Sigmoid colon (tissue), 7 donors: ENCODE results near the gene GRM5. TPM values are rescaled to one million over a fixed set of nuclear protein-coding genes. Genes with fewer than 3 reads are reported as not detected.
"Not testable (repeated sequence)": the region's sequence is repeated elsewhere in the genome, so short reads cannot be mapped to it uniquely, and the experiment has no call there.

ENCODE experiments used
- DNase-seq: peaks from one replicate; pipeline ENCODE4 v3.0.0-alpha.2; 2019
- H3K27ac ChIP-seq, 4 donors: fragments of 200-600 bp; sonication (generic); one replicate each; pipeline ENCODE4 v1.5.1; 2016 to 2019; ENCODE audit warnings: mild to moderate bottlenecking in 1 of 4
- H3K27me3 ChIP-seq, 3 donors: fragments of 200-600 bp; sonication (generic); one replicate each; pipeline ENCODE4 v1.5.1; 2019; ENCODE audit warnings: mild to moderate bottlenecking in 1 of 3
- H3K36me3 ChIP-seq, 4 donors: fragments of 200-600 bp; sonication (generic); one replicate each; pipeline ENCODE4 v1.5.1; 2016 to 2019
- H3K4me1 ChIP-seq, 4 donors: fragments of 200-600 bp; sonication (generic); one replicate each; pipeline ENCODE4 v1.5.1; 2017 to 2019
- H3K4me3 ChIP-seq, 4 donors: fragments of 200-600 bp; sonication (generic); one replicate each; pipeline ENCODE4 v1.5.1; 2017 to 2019; ENCODE audit warnings: mild to moderate bottlenecking in 2 of 4, moderate library complexity in 1 of 4
- H3K9me3 ChIP-seq, 4 donors: fragments of 200-600 bp in 3 of 4; sonication (generic) in 3 of 4; one replicate each; pipeline versions ENCODE4 v1.5.1 to v1.6.1; 2013 to 2019
- CTCF ChIP-seq, 4 experiments: fragments of 450-650 bp in 3 of 4; fragments of 200-600 bp in 1 of 4; IDR thresholded peaks; one replicate each; pipeline ENCODE4 v1.5.1; 2016 to 2019; ENCODE audit warnings: antibody characterized with exemption in 4 of 4, mild to moderate bottlenecking in 3 of 4, moderate library complexity in 2 of 4
- EP300 ChIP-seq, 4 donors: sonication (generic); formaldehyde crosslinking; IDR thresholded peaks; one replicate each; pipeline ENCODE4 v1.6.1; 2017; ENCODE audit warnings: antibody characterized with exemption in 4 of 4
- POLR2A ChIP-seq, 2 donors: fragments of 450-650 bp; IDR thresholded peaks; one replicate each; pipeline ENCODE4 v1.6.1; 2016; ENCODE audit warnings: antibody characterized with exemption in 2 of 2, mild to moderate bottlenecking in 2 of 2, moderate library complexity in 2 of 2
- POLR2AphosphoS5 ChIP-seq, 4 donors: sonication (generic); formaldehyde crosslinking; IDR thresholded peaks; one replicate each; pipeline ENCODE4 v1.6.1; 2017; ENCODE audit warnings: antibody characterized with exemption in 4 of 4
- WGBS, 2 donors: extraction: QIAGEN DNeasy Blood & Tissue Kit; methylation state at CpG; one replicate each; pipeline ENCODE4 v1.1.7; 2013; 5-methylcytosine and 5-hydroxymethylcytosine counted together
- intact Hi-C: fragments of 100-400 bp; cut with DNase I; formaldehyde crosslinking; loops from one replicate; pipeline ENCODE4 v1.15.1; 2023
- polyA plus RNA-seq, 3 donors: library from polyadenylated mRNA; stranded (reverse); fragments of 200-250 nt; gene quantifications; one replicate each; pipeline ENCODE4 v1.2.3, GENCODE V29; 2013
- small RNA-seq, 3 donors: library from RNA; depleted of rRNA; stranded (forward); fragments of <200 nt; gene quantifications; one replicate each; pipeline ENCODE3, GENCODE V24; 2016
- total RNA-seq, 4 donors: library from RNA; depleted of rRNA; stranded (reverse); fragments of >200 nt; gene quantifications; one replicate each; pipeline ENCODE4 v1.1.0, GENCODE V29; 2016
- donor health status: healthy with polysubstance abuse.
- donor health status: Bipolar disorder and iron deficiency.
- donor health status: healthy.

GRM5 gene
- total and polyA plus RNA-seq, 7 donors, result under 0.01 to 0.49 TPM; not detected in 5

DNA sequence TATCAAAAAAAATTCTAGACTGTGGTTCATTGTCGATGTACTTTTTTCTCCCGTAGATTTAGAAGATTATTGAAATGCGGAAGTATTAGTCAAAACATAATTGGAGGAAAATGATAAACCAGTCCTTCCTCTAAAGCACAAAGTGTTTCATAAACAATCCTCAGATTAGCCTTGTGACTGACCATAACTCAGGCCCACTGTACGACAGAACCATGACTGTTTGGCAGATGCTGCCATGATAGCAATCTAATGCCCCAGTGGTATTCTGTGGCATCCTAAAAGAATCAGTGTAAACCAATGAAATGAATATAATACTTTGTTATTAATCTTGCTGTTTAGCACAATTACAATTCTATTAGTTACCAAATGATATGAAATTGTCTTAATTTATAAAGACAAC, 601.3 kb downstream of the GRM5 start:
- H3K9me3 ChIP-seq, result no peaks in the 10 kb centered on the region
- no peak overlapping the region for H3K27ac ChIP-seq
- H3K4me1 ChIP-seq, result no peaks in the 10 kb centered on the region
- intact Hi-C loops, result no loop called here
- 89 to 90% methylated on average over 4 of the region's 4 CpGs for WGBS, 2 donors
- TF ChIP-seq POLR2AphosphoS5 (IDR thresholded peaks at IDR 0.05) (no peak), POLR2A (IDR thresholded peaks at IDR 0.05) (no peak), EP300 (IDR thresholded peaks at IDR 0.05) (no peak), CTCF (IDR thresholded peaks at IDR 0.05) (no peak)
- no peaks in the 10 kb centered on the region for H3K36me3 ChIP-seq
- H3K4me3 ChIP-seq, result no peak overlapping the region
- no peaks in the 10 kb centered on the region for H3K27me3 ChIP-seq
- no peak for DNase-seq

DNA sequence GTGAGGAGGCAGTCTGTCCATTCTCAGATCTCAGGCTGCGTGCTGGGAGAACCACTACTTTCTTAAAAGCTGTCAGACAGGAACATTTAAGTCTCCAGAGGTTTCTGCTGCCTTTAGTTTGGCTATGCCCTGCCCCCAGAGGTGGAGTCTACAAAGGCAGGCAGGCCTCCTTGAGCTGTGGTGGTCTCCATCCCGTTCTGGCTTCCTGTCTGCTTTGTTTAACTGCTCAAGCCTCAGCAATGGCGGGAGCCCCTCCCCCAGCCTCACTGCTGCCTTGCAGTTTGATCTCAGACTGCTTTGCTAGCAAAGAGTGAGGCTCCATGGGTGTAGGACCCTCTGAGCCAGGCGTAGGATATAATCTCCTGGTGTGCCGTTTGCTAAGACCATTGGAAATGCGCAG, 602.5 kb downstream of the GRM5 start:
- H3K4me3 ChIP-seq, H3K4me1 ChIP-seq, H3K27me3 ChIP-seq, H3K36me3 ChIP-seq, intact Hi-C loops, H3K9me3 ChIP-seq, DNase-seq, H3K27ac ChIP-seq: not testable (repeated sequence)
- WGBS, 2 donors, result 80 to 84% methylated on average over 6 of the region's 6 CpGs

- H3K4me3 ChIP-seq, H3K9me3 ChIP-seq, H3K36me3 ChIP-seq, H3K4me1 ChIP-seq, intact Hi-C loops, DNase-seq, H3K27ac ChIP-seq, H3K27me3 ChIP-seq: not testable (repeated sequence)
- 85 to 95% methylated on average over 4 of the region's 4 CpGs for WGBS, 2 donors
These were observed 607.7 kb downstream of the GRM5 start for GRCh38 chr11:88458047-88458446.

GRCh38 chr11:88455974-88456373, 609.8 kb downstream of the GRM5 start:
- no peak for DNase-seq
- no peaks in the 10 kb centered on the region for H3K9me3 ChIP-seq

DNA sequence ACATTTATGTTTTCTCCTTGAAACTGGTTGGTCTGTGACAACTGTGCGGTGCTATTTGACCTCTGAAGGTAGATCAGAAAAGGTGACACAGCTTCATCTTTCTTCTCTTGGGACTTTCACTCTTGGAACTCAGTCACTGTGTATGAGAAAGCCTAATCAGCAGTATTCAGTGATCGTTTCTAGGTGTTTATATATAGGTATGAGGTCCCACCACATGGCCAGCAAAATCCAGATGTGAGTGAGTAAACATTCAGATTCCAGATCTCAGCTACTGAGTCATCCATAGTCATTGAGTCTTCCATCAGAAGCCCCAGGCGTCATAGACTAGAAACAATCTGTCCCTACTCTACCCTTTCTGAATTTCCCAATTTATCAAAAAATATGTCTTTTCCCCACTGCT, 610.9 kb downstream of the GRM5 start:
- no peaks in the 10 kb centered on the region for H3K9me3 ChIP-seq
- H3K36me3 ChIP-seq, result no peaks in the 10 kb centered on the region
- intact Hi-C loops, result no loop called here
- no peaks in the 10 kb centered on the region for H3K27me3 ChIP-seq
- DNase-seq, result no peak
- H3K27ac ChIP-seq, result no peak overlapping the region
- no peaks in the 10 kb centered on the region for H3K4me1 ChIP-seq
- 79 to 83% methylated on average over 3 of the region's 3 CpGs for WGBS, 2 donors
- no peak overlapping the region for H3K4me3 ChIP-seq
- no peak for TF ChIP-seq EP300 (IDR thresholded peaks at IDR 0.05)
- TF ChIP-seq POLR2A (IDR thresholded peaks at IDR 0.05), result no peak
- TF ChIP-seq CTCF (IDR thresholded peaks at IDR 0.05), result no peak
- TF ChIP-seq POLR2AphosphoS5 (IDR thresholded peaks at IDR 0.05), result no peak

More at GRCh38 chr11:88455974-88456373, 609.8 kb downstream of the GRM5 start:
- Histone ChIP-seq H3K36me3 (no peaks in the 10 kb centered on the region), H3K4me1 (no peaks in the 10 kb centered on the region), H3K27me3 (no peaks in the 10 kb centered on the region), H3K27ac (no peak overlapping the region), H3K4me3 (no peak overlapping the region)
- intact Hi-C loops, result no loop called here
- TF ChIP-seq CTCF (IDR thresholded peaks at IDR 0.05), result no peak
- no peak for TF ChIP-seq POLR2A (IDR thresholded peaks at IDR 0.05)
- TF ChIP-seq POLR2AphosphoS5 (IDR thresholded peaks at IDR 0.05), result no peak
- TF ChIP-seq EP300 (IDR thresholded peaks at IDR 0.05), result no peak
- WGBS, 2 donors, result 92 to 97% methylated on average over 2 of the region's 2 CpGs

Small RNAs within 50 kb of the gene (small RNA-seq; reads per million reads assigned to genes)
- 0 to 0.07 (median 0) reads per million in 3 donors for gene RNU6-16P

Other genes with a start within 250 kb of the GRM5 start
- not detected for gene TYR, start 111.9 kb upstream of the GRM5 start, total RNA-seq
- gene TYR, start 111.9 kb upstream of the GRM5 start, polyA plus RNA-seq, result not detected